HepG2 (cell line): ENCODE results near the gene METTL5. TPM values are rescaled to one million over a fixed set of nuclear protein-coding genes. Genes with fewer than 3 reads are reported as not detected.
A peak's percentile ranks its signal among the peaks of the same experiment; 100 is the strongest.

Experiments
- ELF3 ChIP-seq: IDR thresholded peaks from 2 replicates; pipeline ENCODE4 v1.6.1; 2016; ENCODE audit warnings: missing genetic modification reagents, missing compliant biosample characterization
- KLF16 ChIP-seq, 2 experiments: sonication (generic) in 1 of 2; formaldehyde crosslinking in 1 of 2; IDR thresholded peaks; 2 replicates each; pipeline versions ENCODE4 v1.6.1 to v1.8.0; 2016 to 2023; ENCODE audit warnings: missing genetic modification reagents in 2 of 2, missing compliant biosample characterization in 1 of 2
- MEIS2 ChIP-seq: sonication (generic); formaldehyde crosslinking; IDR thresholded peaks from 2 replicates; pipeline ENCODE4 v1.9.0; 2021; ENCODE audit warnings: mild to moderate bottlenecking, missing genetic modification reagents
- SIN3B ChIP-seq: fragments of 150-350 bp; IDR thresholded peaks from 2 replicates; pipeline ENCODE4 v1.6.1; 2014; ENCODE audit warnings: low read length
- WIZ ChIP-seq: sonication (generic); formaldehyde crosslinking; IDR thresholded peaks from 2 replicates; pipeline ENCODE4 v1.5.1; 2020; ENCODE audit warnings: mild to moderate bottlenecking, missing genetic modification reagents
- ZNF530 ChIP-seq: sonication (generic); formaldehyde crosslinking; IDR thresholded peaks from 2 replicates; pipeline ENCODE4 v1.5.0; 2020; ENCODE audit warnings: low read depth, mild to moderate bottlenecking, missing genetic modification reagents
- ZNF572 ChIP-seq: sonication (generic); formaldehyde crosslinking; IDR thresholded peaks from 2 replicates; pipeline ENCODE4 v1.5.1; 2020; ENCODE audit warnings: mild to moderate bottlenecking, missing genetic modification reagents
- polyA plus RNA-seq, 8 experiments: library from polyadenylated mRNA; depleted of rRNA in 3 of 8; stranded (reverse) in 7 of 8; unstranded in 1 of 8; fragments of >200 nt; fragmentation: Illumina TruSeq in 4 of 8; extraction: Trizol in 4 of 8; gene quantifications; 2 replicates each; pipeline versions ENCODE4 v1.2.1 to v1.2.3, GENCODE V29; 2011 to 2016; ENCODE audit warnings: low read depth in 4 of 8, missing spikeins in 1 of 8, mixed read lengths in 1 of 8; ENCODE audit not compliant: insufficient read depth in 1 of 8
- total RNA-seq, 5 experiments: library from RNA; depleted of rRNA; stranded (reverse); fragments of >200 nt; fragmentation: Illumina TruSeq; extraction: Trizol; gene quantifications; 2 replicates each; pipeline ENCODE4 v1.2.3, GENCODE V29; 2016; ENCODE audit warnings: low read depth in 1 of 5
- TF ChIP-seq, protein P1 (sequence below): IDR thresholded peaks from 2 replicates; pipeline ENCODE4 v1.6.1; 2018; ENCODE audit warnings: missing genetic modification reagents
- TF ChIP-seq, protein P2 (sequence below): sonication (generic); formaldehyde crosslinking; IDR thresholded peaks from 2 replicates; pipeline ENCODE4 v1.8.0; 2022; ENCODE audit warnings: missing genetic modification reagents, mild to moderate bottlenecking, borderline replicate concordance
- TF ChIP-seq, protein P3 (sequence below), 2 experiments: sonication (generic) in 1 of 2; formaldehyde crosslinking in 1 of 2; IDR thresholded peaks; 2 replicates each; pipeline versions ENCODE4 v1.4.0 to v1.6.1; 2016 to 2020; ENCODE audit warnings: borderline replicate concordance in 1 of 2, low read depth in 1 of 2, mild to moderate bottlenecking in 1 of 2, missing genetic modification reagents in 1 of 2
- TF ChIP-seq, protein P4 (sequence below): sonication (generic); formaldehyde crosslinking; IDR thresholded peaks from 2 replicates; pipeline ENCODE4 v1.5.0; 2020; ENCODE audit warnings: missing genetic modification reagents
- TF ChIP-seq, protein P5 (sequence below): sonication (generic); formaldehyde crosslinking; IDR thresholded peaks from 2 replicates; pipeline ENCODE4 v1.4.0; 2020; ENCODE audit warnings: missing genetic modification reagents

METTL5 gene
- total and polyA plus RNA-seq, 2 of the 13 experiments (the other 11 are each of a cell fraction or from before 2014, with no cell fraction given) = 50.7 to 95.1 TPM

DNA sequence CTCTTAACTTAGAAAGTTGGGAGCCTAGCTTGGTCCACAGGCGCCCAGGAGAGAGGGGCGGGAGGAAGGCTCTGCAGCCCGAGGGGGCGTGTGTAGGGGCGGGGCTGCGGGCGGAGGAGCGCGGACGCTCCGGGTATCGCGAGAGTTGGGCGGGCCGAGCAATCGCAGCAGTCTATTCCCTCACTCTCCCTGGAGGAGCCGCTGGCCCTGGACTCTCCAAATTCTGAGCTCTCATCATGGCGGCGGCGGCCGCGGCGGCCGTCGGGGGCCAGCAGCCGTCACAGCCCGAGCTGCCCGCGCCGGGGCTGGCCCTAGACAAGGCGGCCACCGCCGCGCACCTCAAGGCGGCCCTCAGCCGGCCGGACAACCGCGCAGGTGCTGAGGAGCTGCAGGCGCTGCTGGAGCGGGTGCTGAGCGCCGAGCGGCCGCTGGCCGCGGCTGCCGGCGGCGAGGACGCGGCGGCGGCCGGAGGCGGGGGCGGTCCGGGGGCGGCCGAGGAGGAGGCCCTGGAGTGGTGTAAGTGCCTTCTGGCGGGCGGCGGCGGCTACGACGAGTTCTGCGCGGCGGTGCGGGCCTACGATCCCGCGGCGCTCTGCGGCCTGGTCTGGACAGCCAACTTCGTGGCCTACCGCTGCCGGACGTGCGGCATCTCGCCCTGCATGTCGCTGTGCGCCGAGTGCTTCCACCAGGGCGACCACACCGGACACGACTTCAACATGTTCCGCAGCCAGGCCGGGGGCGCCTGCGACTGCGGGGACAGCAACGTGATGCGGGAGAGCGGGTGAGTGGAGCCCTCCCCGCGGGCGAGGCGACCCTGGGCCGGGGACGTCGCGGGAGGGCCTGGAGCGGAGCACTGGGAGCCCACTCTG lies 2.8 kb upstream of the METTL5 start, which contains the start of gene UBR3 (continued):
- 0 out of 2 replicates have a peak, but pooled peaks have one; percentile 73 for TF ChIP-seq ZNF530
- TF ChIP-seq, protein P1, sequence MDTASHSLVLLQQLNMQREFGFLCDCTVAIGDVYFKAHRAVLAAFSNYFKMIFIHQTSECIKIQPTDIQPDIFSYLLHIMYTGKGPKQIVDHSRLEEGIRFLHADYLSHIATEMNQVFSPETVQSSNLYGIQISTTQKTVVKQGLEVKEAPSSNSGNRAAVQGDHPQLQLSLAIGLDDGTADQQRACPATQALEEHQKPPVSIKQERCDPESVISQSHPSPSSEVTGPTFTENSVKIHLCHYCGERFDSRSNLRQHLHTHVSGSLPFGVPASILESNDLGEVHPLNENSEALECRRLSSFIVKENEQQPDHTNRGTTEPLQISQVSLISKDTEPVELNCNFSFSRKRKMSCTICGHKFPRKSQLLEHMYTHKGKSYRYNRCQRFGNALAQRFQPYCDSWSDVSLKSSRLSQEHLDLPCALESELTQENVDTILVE (CRISPR knock-in tag) = peak; percentile 10; the same call in 1 of the 2 replicates
- TF ChIP-seq WIZ (CRISPR knock-in tag) = peak; percentile 79; the same call in 1 of the 2 replicates
- TF ChIP-seq KLF16 (CRISPR knock-in tag; IDR thresholded peaks at IDR 0.05) = peak in 1 of 2 experiments; percentile 49; a peak in 1 of 4 replicates
- 0 out of 2 replicates have a peak, but pooled peaks have one; percentile 17 for TF ChIP-seq ZNF572
- TF ChIP-seq, protein P2, sequence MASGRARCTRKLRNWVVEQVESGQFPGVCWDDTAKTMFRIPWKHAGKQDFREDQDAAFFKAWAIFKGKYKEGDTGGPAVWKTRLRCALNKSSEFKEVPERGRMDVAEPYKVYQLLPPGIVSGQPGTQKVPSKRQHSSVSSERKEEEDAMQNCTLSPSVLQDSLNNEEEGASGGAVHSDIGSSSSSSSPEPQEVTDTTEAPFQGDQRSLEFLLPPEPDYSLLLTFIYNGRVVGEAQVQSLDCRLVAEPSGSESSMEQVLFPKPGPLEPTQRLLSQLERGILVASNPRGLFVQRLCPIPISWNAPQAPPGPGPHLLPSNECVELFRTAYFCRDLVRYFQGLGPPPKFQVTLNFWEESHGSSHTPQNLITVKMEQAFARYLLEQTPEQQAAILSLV (CRISPR knock-in tag) = peak; percentile 17; the same call in 1 of the 2 replicates
- TF ChIP-seq MEIS2 = 0 out of 2 replicates have a peak, but pooled peaks have one; percentile 74
- TF ChIP-seq ELF3 (CRISPR knock-in tag) = 0 out of 2 replicates have a peak, but pooled peaks have one; percentile 8
- TF ChIP-seq, protein P3, sequence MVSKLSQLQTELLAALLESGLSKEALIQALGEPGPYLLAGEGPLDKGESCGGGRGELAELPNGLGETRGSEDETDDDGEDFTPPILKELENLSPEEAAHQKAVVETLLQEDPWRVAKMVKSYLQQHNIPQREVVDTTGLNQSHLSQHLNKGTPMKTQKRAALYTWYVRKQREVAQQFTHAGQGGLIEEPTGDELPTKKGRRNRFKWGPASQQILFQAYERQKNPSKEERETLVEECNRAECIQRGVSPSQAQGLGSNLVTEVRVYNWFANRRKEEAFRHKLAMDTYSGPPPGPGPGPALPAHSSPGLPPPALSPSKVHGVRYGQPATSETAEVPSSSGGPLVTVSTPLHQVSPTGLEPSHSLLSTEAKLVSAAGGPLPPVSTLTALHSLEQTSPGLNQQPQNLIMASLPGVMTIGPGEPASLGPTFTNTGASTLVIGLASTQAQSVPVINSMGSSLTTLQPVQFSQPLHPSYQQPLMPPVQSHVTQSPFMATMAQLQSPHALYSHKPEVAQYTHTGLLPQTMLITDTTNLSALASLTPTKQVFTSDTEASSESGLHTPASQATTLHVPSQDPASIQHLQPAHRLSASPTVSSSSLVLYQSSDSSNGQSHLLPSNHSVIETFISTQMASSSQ (IDR thresholded peaks at IDR 0.05; ENCODE audit: low read depth) = no peak
- TF ChIP-seq, protein P3 (CRISPR knock-in tag; IDR thresholded peaks at IDR 0.05; ENCODE audit: borderline replicate concordance) = no peak
- TF ChIP-seq, protein P4, sequence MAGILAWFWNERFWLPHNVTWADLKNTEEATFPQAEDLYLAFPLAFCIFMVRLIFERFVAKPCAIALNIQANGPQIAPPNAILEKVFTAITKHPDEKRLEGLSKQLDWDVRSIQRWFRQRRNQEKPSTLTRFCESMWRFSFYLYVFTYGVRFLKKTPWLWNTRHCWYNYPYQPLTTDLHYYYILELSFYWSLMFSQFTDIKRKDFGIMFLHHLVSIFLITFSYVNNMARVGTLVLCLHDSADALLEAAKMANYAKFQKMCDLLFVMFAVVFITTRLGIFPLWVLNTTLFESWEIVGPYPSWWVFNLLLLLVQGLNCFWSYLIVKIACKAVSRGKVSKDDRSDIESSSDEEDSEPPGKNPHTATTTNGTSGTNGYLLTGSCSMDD (CRISPR knock-in tag) = no peak
- peak; percentile 55; the same call in 1 of the 2 replicates for TF ChIP-seq SIN3B
- TF ChIP-seq, protein P5, sequence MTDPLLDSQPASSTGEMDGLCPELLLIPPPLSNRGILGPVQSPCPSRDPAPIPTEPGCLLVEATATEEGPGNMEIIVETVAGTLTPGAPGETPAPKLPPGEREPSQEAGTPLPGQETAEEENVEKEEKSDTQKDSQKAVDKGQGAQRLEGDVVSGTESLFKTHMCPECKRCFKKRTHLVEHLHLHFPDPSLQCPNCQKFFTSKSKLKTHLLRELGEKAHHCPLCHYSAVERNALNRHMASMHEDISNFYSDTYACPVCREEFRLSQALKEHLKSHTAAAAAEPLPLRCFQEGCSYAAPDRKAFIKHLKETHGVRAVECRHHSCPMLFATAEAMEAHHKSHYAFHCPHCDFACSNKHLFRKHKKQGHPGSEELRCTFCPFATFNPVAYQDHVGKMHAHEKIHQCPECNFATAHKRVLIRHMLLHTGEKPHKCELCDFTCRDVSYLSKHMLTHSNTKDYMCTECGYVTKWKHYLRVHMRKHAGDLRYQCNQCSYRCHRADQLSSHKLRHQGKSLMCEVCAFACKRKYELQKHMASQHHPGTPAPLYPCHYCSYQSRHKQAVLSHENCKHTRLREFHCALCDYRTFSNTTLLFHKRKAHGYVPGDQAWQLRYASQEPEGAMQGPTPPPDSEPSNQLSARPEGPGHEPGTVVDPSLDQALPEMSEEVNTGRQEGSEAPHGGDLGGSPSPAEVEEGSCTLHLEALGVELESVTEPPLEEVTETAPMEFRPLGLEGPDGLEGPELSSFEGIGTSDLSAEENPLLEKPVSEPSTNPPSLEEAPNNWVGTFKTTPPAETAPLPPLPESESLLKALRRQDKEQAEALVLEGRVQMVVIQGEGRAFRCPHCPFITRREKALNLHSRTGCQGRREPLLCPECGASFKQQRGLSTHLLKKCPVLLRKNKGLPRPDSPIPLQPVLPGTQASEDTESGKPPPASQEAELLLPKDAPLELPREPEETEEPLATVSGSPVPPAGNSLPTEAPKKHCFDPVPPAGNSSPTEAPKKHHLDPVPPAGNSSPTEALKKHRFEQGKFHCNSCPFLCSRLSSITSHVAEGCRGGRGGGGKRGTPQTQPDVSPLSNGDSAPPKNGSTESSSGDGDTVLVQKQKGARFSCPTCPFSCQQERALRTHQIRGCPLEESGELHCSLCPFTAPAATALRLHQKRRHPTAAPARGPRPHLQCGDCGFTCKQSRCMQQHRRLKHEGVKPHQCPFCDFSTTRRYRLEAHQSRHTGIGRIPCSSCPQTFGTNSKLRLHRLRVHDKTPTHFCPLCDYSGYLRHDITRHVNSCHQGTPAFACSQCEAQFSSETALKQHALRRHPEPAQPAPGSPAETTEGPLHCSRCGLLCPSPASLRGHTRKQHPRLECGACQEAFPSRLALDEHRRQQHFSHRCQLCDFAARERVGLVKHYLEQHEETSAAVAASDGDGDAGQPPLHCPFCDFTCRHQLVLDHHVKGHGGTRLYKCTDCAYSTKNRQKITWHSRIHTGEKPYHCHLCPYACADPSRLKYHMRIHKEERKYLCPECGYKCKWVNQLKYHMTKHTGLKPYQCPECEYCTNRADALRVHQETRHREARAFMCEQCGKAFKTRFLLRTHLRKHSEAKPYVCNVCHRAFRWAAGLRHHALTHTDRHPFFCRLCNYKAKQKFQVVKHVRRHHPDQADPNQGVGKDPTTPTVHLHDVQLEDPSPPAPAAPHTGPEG = 0 out of 2 replicates have a peak, but pooled peaks have one; percentile 29
